Fibroblast of skin of right biceps (primary cell): Measurements from ENCODE around the gene GTF2F2.
"Not testable (repeated sequence)": the region's sequence is repeated elsewhere in the genome, so short reads cannot be mapped to it uniquely, and the experiment has no call there.

ENCODE experiments used
- DNase-seq: peaks from one replicate; pipeline ENCODE4 v3.0.0-alpha.2; 2013

GTF2F2 gene

GRCh38 chr13:45219123-45219891, 99.0 kb downstream of the GTF2F2 start:
- DNase-seq = no peak

- peak; percentile 79 for DNase-seq
These were observed 99.6 kb downstream of the GTF2F2 start for GRCh38 chr13:45219938-45220375.

GRCh38 chr13:45220403-45220802, 100.1 kb downstream of the GTF2F2 start:
- no peak for DNase-seq

GRCh38 chr13:45222516-45222915, 102.2 kb downstream of the GTF2F2 start:
- DNase-seq = no peak

- DNase-seq = no peak
These were observed 102.6 kb downstream of the GTF2F2 start for GRCh38 chr13:45222919-45223318.

- DNase-seq = peak; percentile 63
These were observed 103.9 kb downstream of the GTF2F2 start for GRCh38 chr13:45224176-45224575.

GRCh38 chr13:45225370-45225769, 105.1 kb downstream of the GTF2F2 start:
- DNase-seq = no peak

- DNase-seq = no peak
These were observed 105.7 kb downstream of the GTF2F2 start for GRCh38 chr13:45226024-45226423.

- no peak for DNase-seq
These were observed 107.7 kb downstream of the GTF2F2 start for GRCh38 chr13:45228002-45228401.

GRCh38 chr13:45229172-45229571, 108.9 kb downstream of the GTF2F2 start:
- no peak for DNase-seq

GRCh38 chr13:45231305-45231704, 111.0 kb downstream of the GTF2F2 start:
- peak; percentile 38 for DNase-seq

GRCh38 chr13:45231722-45232121, 111.4 kb downstream of the GTF2F2 start:
- DNase-seq = peak; percentile 61

GRCh38 chr13:45232591-45232990, 112.3 kb downstream of the GTF2F2 start:
- no peak for DNase-seq

GRCh38 chr13:45238945-45239795, 118.9 kb downstream of the GTF2F2 start:
- peak; percentile 67 for DNase-seq

GRCh38 chr13:45240143-45240542, 119.8 kb downstream of the GTF2F2 start:
- DNase-seq = no peak

GRCh38 chr13:45242070-45242469, 121.8 kb downstream of the GTF2F2 start:
- DNase-seq = peak; percentile 41

GRCh38 chr13:45242524-45242923, 122.2 kb downstream of the GTF2F2 start:
- DNase-seq = no peak

- no peak for DNase-seq
These were observed 122.8 kb downstream of the GTF2F2 start for GRCh38 chr13:45243077-45243476.

- DNase-seq = not testable (repeated sequence)
These were observed 124.4 kb downstream of the GTF2F2 start for GRCh38 chr13:45244736-45245135.

- no peak for DNase-seq
These were observed 129.4 kb downstream of the GTF2F2 start for GRCh38 chr13:45249662-45250061.

GRCh38 chr13:45254396-45254795, 134.1 kb downstream of the GTF2F2 start:
- DNase-seq = no peak

- DNase-seq = no peak
These were observed 135.1 kb downstream of the GTF2F2 start for GRCh38 chr13:45255247-45255987.

GRCh38 chr13:45256254-45256653, 135.9 kb downstream of the GTF2F2 start:
- DNase-seq = no peak
